SK-N-SH (cell line): ENCODE measurements around the gene RSPO4. TPM values are rescaled to one million over a fixed set of nuclear protein-coding genes. Genes with fewer than 3 reads are reported as not detected.
"Not testable (repeated sequence)": the region's sequence is repeated elsewhere in the genome, so short reads cannot be mapped to it uniquely, and the experiment has no call there.

Experiments
- CTCF ChIA-PET: fragments of 300-600, 350-600 bp; formaldehyde crosslinking; extraction: SDS; loops from one replicate; lab custom pipeline; 2021; lab: Yijun Ruan, JAX
- POLR2A ChIA-PET: fragments of 350-600 bp; sonication (Branson Sonifier 250); formaldehyde crosslinking; extraction: SDS; loops from one replicate; lab custom pipeline; 2020; ENCODE audit warnings: antibody characterized with exemption, inconsistent platforms; lab: Yijun Ruan, JAX
- DNase-seq: peaks from one replicate; pipeline ENCODE4 v3.0.0; 2012
- H2AFZ ChIP-seq: fragments of 200-600 bp; sonication (generic); 2 replicates; pipeline ENCODE4 v1.8.1; 2016; ENCODE audit warnings: antibody characterized with exemption, mild to moderate bottlenecking, low read depth
- H3F3A ChIP-seq: fragments of 200-600 bp; sonication (generic); replicated peaks from 2 replicates; pipeline ENCODE3; 2016; ENCODE audit warnings: antibody characterized with exemption, mild to moderate bottlenecking; ENCODE audit not compliant: insufficient read depth
- H3K27ac ChIP-seq, 2 experiments: fragments of 200-500 bp in 1 of 2; fragments of 200-600 bp in 1 of 2; sonication (Bioruptor generic) in 1 of 2; sonication (generic), shearing (Covaris generic) in 1 of 2; 2 replicates each; pipeline versions ENCODE4 v1.5.1 to v1.6.1; 2014 to 2016; ENCODE audit warnings: low read depth in 2 of 2, inconsistent platforms in 1 of 2, low read length in 1 of 2, mild to moderate bottlenecking in 1 of 2, mixed read lengths in 1 of 2
- H3K27me3 ChIP-seq: fragments of 200-600 bp; sonication (generic), shearing (Covaris generic); 2 replicates; pipeline ENCODE4 v1.6.1; 2016; ENCODE audit warnings: mixed run types; ENCODE audit not compliant: insufficient read depth
- H3K36me3 ChIP-seq, 2 experiments: fragments of 200-500 bp in 1 of 2; fragments of 200-600 bp in 1 of 2; sonication (Bioruptor generic) in 1 of 2; sonication (generic) in 1 of 2; replicated peaks in 1 of 2; 2 replicates each; pipeline versions ENCODE3 to v1.5.1; 2014 to 2016; ENCODE audit warnings: low read length in 1 of 2, mild to moderate bottlenecking in 1 of 2; ENCODE audit not compliant: insufficient read depth in 2 of 2, control insufficient read depth in 1 of 2
- H3K4me1 ChIP-seq, 2 experiments: fragments of 200-500 bp in 1 of 2; fragments of 200-600 bp in 1 of 2; sonication (Bioruptor generic) in 1 of 2; sonication (generic), shearing (Covaris generic) in 1 of 2; 2 replicates each; pipeline versions ENCODE4 v1.5.1 to v1.6.1; 2014 to 2016; ENCODE audit warnings: low read depth in 1 of 2, low read length in 1 of 2, mixed run types in 1 of 2; ENCODE audit not compliant: insufficient read depth in 2 of 2, control insufficient read depth in 1 of 2
- H3K4me2 ChIP-seq: fragments of 200-600 bp; sonication (generic), shearing (Covaris generic); 2 replicates; pipeline ENCODE4 v1.6.1; 2017; ENCODE audit warnings: mixed run types
- H3K4me3 ChIP-seq, 2 experiments: fragments of 200-500 bp in 1 of 2; fragments of 200-600 bp in 1 of 2; sonication (Bioruptor generic) in 1 of 2; sonication (generic), shearing (Covaris generic) in 1 of 2; 2 replicates each; pipeline versions ENCODE4 v1.5.1 to v1.8.1; 2014 to 2016; ENCODE audit warnings: low read depth in 2 of 2, inconsistent platforms in 1 of 2, low read length in 1 of 2, mild to moderate bottlenecking in 1 of 2, mixed read lengths in 1 of 2, moderate library complexity in 1 of 2
- H3K79me2 ChIP-seq: fragments of 200-600 bp; sonication (generic); 2 replicates; pipeline ENCODE4 v1.8.1; 2017; ENCODE audit warnings: mild to moderate bottlenecking; ENCODE audit not compliant: insufficient read depth
- H3K9ac ChIP-seq: fragments of 200-600 bp; sonication (generic); 2 replicates; pipeline ENCODE4 v1.6.1; 2017; ENCODE audit warnings: mixed run types
- H3K9me2 ChIP-seq: fragments of 200-600 bp; sonication (generic); 2 replicates; pipeline ENCODE4 v1.6.1; 2017; ENCODE audit warnings: mixed run types
- H3K9me3 ChIP-seq: fragments of 200-600 bp; sonication (generic); 2 replicates; pipeline ENCODE4 v1.6.1; 2017; ENCODE audit warnings: mixed run types, mild to moderate bottlenecking, moderate library complexity
- H4K20me1 ChIP-seq: fragments of 200-600 bp; sonication (generic); 2 replicates; pipeline ENCODE4 v1.6.1; 2017; ENCODE audit warnings: mild to moderate bottlenecking, mixed run types; ENCODE audit not compliant: insufficient read depth
- CHD2 ChIP-seq: fragments of 150-350 bp; IDR thresholded peaks from 2 replicates; pipeline ENCODE4 v1.6.1; 2018; ENCODE audit warnings: low read length; ENCODE audit not compliant: partially characterized antibody
- ELF1 ChIP-seq: IDR thresholded peaks from 2 replicates; pipeline ENCODE4 v1.4.0; 2012
- EZH2phosphoT487 ChIP-seq: fragments of 200-600 bp; sonication (generic); IDR thresholded peaks from 2 replicates; pipeline ENCODE4 v1.6.1; 2017; ENCODE audit warnings: low read depth, mixed run types, mild to moderate bottlenecking, antibody characterized with exemption, moderate library complexity, borderline replicate concordance
- FOSL2 ChIP-seq: IDR thresholded peaks from 2 replicates; pipeline ENCODE4 v1.4.0; 2012; ENCODE audit warnings: low read depth, mild to moderate bottlenecking, moderate library complexity, borderline replicate concordance
- FOXJ3 ChIP-seq: sonication (generic); formaldehyde crosslinking; IDR thresholded peaks from 2 replicates; pipeline ENCODE4 v1.5.1; 2020; ENCODE audit warnings: mild to moderate bottlenecking, missing genetic modification reagents
- GABPA ChIP-seq: IDR thresholded peaks from 2 replicates; pipeline ENCODE4 v1.4.0; 2012; ENCODE audit warnings: low read depth, mild to moderate bottlenecking
- JUND ChIP-seq: IDR thresholded peaks from 2 replicates; pipeline ENCODE4 v1.4.0; 2012
- MEF2A ChIP-seq: IDR thresholded peaks from 2 replicates; pipeline ENCODE4 v1.4.0; 2012; ENCODE audit warnings: low read depth, borderline replicate concordance
- POLR2AphosphoS5 ChIP-seq: IDR thresholded peaks from 2 replicates; pipeline ENCODE4 v1.6.1; 2012; ENCODE audit warnings: low read depth, low read length
- RAD21 ChIP-seq: IDR thresholded peaks from 2 replicates; pipeline ENCODE4 v1.6.1; 2012; ENCODE audit warnings: mild to moderate bottlenecking, low read length
- SIN3A ChIP-seq: IDR thresholded peaks from 2 replicates; pipeline ENCODE4 v1.6.1; 2012; ENCODE audit warnings: low read depth, mild to moderate bottlenecking, low read length, moderate library complexity, borderline replicate concordance
- TAF1 ChIP-seq: IDR thresholded peaks from 2 replicates; pipeline ENCODE4 v1.6.1; 2012; ENCODE audit warnings: low read depth, mild to moderate bottlenecking, low read length, moderate library complexity, borderline replicate concordance
- WGBS: methylation state at CpG from one replicate; pipeline ENCODE4 v1.1.6; 2017; ENCODE audit warnings: low lambda C conversion rate; 5-methylcytosine and 5-hydroxymethylcytosine counted together
- polyA plus RNA-seq, 3 experiments: library from polyadenylated mRNA; depleted of rRNA; stranded (reverse); fragments of >200 nt; gene quantifications; 2 replicates each; pipeline ENCODE4 v1.2.3, GENCODE V29; 2012
- TF ChIP-seq, protein P1 (sequence below): IDR thresholded peaks from 2 replicates; pipeline ENCODE4 v1.4.0; 2012; ENCODE audit warnings: low read depth, borderline replicate concordance
- TF ChIP-seq, protein P2 (sequence below): IDR thresholded peaks from 2 replicates; pipeline ENCODE4 v1.6.1; 2012; ENCODE audit warnings: mild to moderate bottlenecking, low read depth, low read length, moderate library complexity

Gene RSPO4
- polyA plus RNA-seq, 1 of the 3 experiments (the other 2 are of a cell fraction) = not detected

DNA sequence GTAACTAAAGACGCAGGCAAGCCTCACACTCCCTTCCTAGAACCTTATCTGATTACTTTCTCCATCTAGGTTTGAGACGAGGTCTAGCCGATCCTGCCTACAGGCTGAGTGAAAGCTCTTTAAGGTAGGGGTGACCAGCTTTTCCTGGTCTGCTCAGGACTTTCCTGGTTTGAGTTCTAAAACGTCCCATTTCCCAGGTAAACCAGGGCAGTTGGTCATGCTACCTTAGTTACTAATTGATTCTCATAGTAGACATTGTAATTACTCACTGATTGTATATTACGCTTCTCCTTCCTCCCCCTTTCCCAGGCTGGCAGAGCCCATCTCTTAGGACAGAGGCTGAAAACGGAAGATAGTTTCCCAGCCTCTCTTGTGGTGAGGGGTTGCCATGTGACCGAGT lies 27.9 kb upstream of the RSPO4 start:
- Histone ChIP-seq H3K4me2 (no peak overlapping the region), H2AFZ (no peak overlapping the region), H3K9ac (no peak overlapping the region), H3K79me2 (no peaks in the 10 kb centered on the region), H4K20me1 (no peaks in the 10 kb centered on the region), H3K9me3 (no peaks in the 10 kb centered on the region), H3F3A (no peaks in the 10 kb centered on the region), H3K9me2 (no peaks in the 10 kb centered on the region), H3K4me1 (no peaks in the 10 kb centered on the region), H3K27ac (no peak overlapping the region), H3K27me3 (no peaks in the 10 kb centered on the region), H3K4me3 (no peak overlapping the region), H3K36me3 (no peaks in the 10 kb centered on the region)
- ChIA-PET CTCF (no interaction called here), POLR2A (no interaction called here)
- WGBS = 41% methylated on average over 7 of the region's 7 CpGs
- TF ChIP-seq, protein P1, sequence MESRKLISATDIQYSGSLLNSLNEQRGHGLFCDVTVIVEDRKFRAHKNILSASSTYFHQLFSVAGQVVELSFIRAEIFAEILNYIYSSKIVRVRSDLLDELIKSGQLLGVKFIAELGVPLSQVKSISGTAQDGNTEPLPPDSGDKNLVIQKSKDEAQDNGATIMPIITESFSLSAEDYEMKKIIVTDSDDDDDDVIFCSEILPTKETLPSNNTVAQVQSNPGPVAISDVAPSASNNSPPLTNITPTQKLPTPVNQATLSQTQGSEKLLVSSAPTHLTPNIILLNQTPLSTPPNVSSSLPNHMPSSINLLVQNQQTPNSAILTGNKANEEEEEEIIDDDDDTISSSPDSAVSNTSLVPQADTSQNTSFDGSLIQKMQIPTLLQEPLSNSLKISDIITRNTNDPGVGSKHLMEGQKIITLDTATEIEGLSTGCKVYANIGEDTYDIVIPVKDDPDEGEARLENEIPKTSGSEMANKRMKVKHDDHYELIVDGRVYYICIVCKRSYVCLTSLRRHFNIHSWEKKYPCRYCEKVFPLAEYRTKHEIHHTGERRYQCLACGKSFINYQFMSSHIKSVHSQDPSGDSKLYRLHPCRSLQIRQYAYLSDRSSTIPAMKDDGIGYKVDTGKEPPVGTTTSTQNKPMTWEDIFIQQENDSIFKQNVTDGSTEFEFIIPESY = no peak
- TF ChIP-seq JUND (no peak), TAF1 (no peak), GABPA (no peak), ELF1 (no peak), MEF2A (no peak), FOSL2 (no peak), SIN3A (no peak), FOXJ3 (CRISPR knock-in tag) (no peak), CHD2 (no peak), POLR2AphosphoS5 (no peak), EZH2phosphoT487 (no peak), RAD21 (no peak)
- TF ChIP-seq, protein P2, sequence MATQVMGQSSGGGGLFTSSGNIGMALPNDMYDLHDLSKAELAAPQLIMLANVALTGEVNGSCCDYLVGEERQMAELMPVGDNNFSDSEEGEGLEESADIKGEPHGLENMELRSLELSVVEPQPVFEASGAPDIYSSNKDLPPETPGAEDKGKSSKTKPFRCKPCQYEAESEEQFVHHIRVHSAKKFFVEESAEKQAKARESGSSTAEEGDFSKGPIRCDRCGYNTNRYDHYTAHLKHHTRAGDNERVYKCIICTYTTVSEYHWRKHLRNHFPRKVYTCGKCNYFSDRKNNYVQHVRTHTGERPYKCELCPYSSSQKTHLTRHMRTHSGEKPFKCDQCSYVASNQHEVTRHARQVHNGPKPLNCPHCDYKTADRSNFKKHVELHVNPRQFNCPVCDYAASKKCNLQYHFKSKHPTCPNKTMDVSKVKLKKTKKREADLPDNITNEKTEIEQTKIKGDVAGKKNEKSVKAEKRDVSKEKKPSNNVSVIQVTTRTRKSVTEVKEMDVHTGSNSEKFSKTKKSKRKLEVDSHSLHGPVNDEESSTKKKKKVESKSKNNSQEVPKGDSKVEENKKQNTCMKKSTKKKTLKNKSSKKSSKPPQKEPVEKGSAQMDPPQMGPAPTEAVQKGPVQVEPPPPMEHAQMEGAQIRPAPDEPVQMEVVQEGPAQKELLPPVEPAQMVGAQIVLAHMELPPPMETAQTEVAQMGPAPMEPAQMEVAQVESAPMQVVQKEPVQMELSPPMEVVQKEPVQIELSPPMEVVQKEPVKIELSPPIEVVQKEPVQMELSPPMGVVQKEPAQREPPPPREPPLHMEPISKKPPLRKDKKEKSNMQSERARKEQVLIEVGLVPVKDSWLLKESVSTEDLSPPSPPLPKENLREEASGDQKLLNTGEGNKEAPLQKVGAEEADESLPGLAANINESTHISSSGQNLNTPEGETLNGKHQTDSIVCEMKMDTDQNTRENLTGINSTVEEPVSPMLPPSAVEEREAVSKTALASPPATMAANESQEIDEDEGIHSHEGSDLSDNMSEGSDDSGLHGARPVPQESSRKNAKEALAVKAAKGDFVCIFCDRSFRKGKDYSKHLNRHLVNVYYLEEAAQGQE = no peak
- no peak for DNase-seq

DNA sequence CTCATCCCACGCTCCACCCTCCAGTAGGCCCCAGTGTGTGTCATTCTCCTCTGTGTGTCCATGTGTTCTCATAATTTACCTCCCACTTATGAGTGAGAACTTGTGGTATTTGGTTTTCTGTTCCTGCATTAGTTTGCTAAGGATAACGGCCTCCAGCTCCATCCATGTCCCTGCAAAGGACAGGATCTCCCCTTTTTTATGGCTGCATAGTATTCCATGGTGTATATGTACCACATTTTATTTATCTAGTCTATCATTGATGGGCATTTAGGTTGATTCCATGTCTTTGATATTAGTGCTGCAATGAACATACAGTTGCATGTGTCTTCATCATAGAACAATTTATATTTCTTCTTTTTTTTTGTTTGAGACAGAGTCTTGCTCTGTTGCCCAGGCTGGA lies 24.1 kb upstream of the RSPO4 start:
- H3F3A ChIP-seq, H4K20me1 ChIP-seq, H3K9me2 ChIP-seq, H2AFZ ChIP-seq, POLR2A ChIA-PET, H3K27ac ChIP-seq, H3K9me3 ChIP-seq, DNase-seq, H3K9ac ChIP-seq, H3K4me3 ChIP-seq, H3K79me2 ChIP-seq, H3K4me1 ChIP-seq, H3K27me3 ChIP-seq, H3K36me3 ChIP-seq, CTCF ChIA-PET, H3K4me2 ChIP-seq: not testable (repeated sequence)
- 10% methylated on average over 2 of the region's 2 CpGs for WGBS
